Measurements from ENCODE around the gene FAF1. TPM values are rescaled to one million over a fixed set of nuclear protein-coding genes. Genes with fewer than 3 reads are reported as not detected.

The FAF1 gene
- polyA plus RNA-seq, 4 donors: 57.7 to 72.1 (median 69.5) TPM

GRCh38 chr1:50978852-50979781 is 19.1 kb upstream of the FAF1 start:
- no peak for DNase-seq (ENCODE audit: low read depth in 4 of 4, low spot score in 3 of 4)

GRCh38 chr1:50978144-50978851 is 18.2 kb upstream of the FAF1 start:
- DNase-seq (ENCODE audit: low read depth in 4 of 4, low spot score in 3 of 4): no peak

GRCh38 chr1:50977575-50978143 is 17.6 kb upstream of the FAF1 start:
- DNase-seq (ENCODE audit: low read depth in 4 of 4, low spot score in 3 of 4): no peak

GRCh38 chr1:50976890-50977574 is 17.0 kb upstream of the FAF1 start:
- DNase-seq (ENCODE audit: low read depth in 4 of 4, low spot score in 3 of 4): no peak

GRCh38 chr1:50976111-50976889 is 16.2 kb upstream of the FAF1 start:
- DNase-seq (ENCODE audit: low read depth in 4 of 4, low spot score in 3 of 4): no peak

GRCh38 chr1:50975436-50975835 is 15.4 kb upstream of the FAF1 start:
- no peak for DNase-seq (ENCODE audit: low read depth in 4 of 4, low spot score in 3 of 4)

- DNase-seq (ENCODE audit: low read depth in 4 of 4, low spot score in 3 of 4): no peak
Observed at GRCh38 chr1:50974618-50974935, 14.5 kb upstream of the FAF1 start.

- no peak for DNase-seq (ENCODE audit: low read depth in 4 of 4, low spot score in 3 of 4)
Observed at GRCh38 chr1:50973875-50974617, 14.0 kb upstream of the FAF1 start.

GRCh38 chr1:50973255-50973654 is 13.2 kb upstream of the FAF1 start:
- no peak for DNase-seq (ENCODE audit: low read depth in 4 of 4, low spot score in 3 of 4)

GRCh38 chr1:50972766-50973165 is 12.7 kb upstream of the FAF1 start:
- no peak for DNase-seq (ENCODE audit: low read depth in 4 of 4, low spot score in 3 of 4)

GRCh38 chr1:50971748-50972305 is 11.8 kb upstream of the FAF1 start:
- DNase-seq (ENCODE audit: low read depth in 4 of 4, low spot score in 3 of 4): no peak

GRCh38 chr1:50970931-50971582 is 11.0 kb upstream of the FAF1 start:
- DNase-seq (ENCODE audit: low read depth in 4 of 4, low spot score in 3 of 4): no peak

GRCh38 chr1:50970509-50970887 is 10.4 kb upstream of the FAF1 start:
- no peak for DNase-seq (ENCODE audit: low read depth in 4 of 4, low spot score in 3 of 4)

GRCh38 chr1:50969611-50970508 is 9.8 kb upstream of the FAF1 start, which contains the start of gene CDKN2C:
CDKN2C (plus strand) TSS chr1:50970245; CDS start chr1:50970369, 124 bp downstream.
- no peak for DNase-seq (ENCODE audit: low read depth in 4 of 4, low spot score in 3 of 4)

GRCh38 chr1:50968821-50969610 is 8.9 kb upstream of the FAF1 start:
- no peak for DNase-seq (ENCODE audit: low read depth in 4 of 4, low spot score in 3 of 4)

GRCh38 chr1:50968158-50968820 is 8.2 kb upstream of the FAF1 start:
- peak in 2 of 4 donors; percentile 72 to 73 for DNase-seq (ENCODE audit: low read depth in 4 of 4, low spot score in 3 of 4)

Measured in right renal pelvis (tissue), 4 donors.